Measurements from ENCODE around the gene TBC1D8B.

DNA sequence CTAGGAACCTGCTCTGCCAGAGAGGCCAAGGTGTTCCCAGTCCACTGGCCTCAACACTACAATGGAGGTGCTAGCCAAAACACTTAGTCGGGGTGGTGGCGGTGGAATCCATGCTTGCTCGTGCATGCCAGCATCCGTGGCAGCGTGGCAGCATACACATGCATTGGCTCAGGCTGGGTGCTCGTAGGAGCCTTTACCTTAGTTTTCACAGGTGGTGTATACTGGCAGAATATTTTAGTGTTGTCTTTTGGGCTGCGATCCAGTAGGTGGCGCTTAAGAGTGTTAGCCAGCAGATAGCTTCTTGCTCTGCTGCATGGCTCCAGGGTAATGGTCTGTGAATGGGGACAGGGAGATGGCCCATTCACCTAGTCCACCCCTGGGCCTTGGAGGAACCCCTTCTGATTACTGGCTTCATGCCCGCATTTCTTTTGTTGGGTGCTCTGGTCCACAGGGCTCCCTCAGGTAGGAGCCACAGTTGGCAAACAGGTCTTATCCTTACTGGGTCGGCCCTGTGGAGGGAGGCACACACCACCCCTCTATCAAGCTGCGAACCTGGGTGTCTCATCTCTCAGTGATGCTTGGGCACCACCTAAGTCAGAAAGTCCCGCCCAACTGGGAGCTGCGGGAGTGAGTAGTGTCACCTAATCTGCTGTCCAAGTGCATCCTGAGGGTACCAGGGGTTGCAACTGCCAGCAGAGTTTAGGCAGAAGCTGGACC is 60.7 kb downstream of the TBC1D8B start:
- TF ChIP-seq ZNF184 (CRISPR knock-in tag; IDR thresholded peaks at IDR 0.05), result no peak
- TF ChIP-seq KLF13 (tag; IDR thresholded peaks at IDR 0.05; ENCODE audit: borderline replicate concordance, low read depth), result no peak
- TF ChIP-seq ETV6 (IDR thresholded peaks at IDR 0.05; ENCODE audit: borderline replicate concordance in 1 of 2, low read depth in 2 of 2, low read length in 1 of 2), result no peak
- no peak for TF ChIP-seq ETV6 (CRISPR knock-in tag; IDR thresholded peaks at IDR 0.05; ENCODE audit: borderline replicate concordance)
- TF ChIP-seq, protein P1, sequence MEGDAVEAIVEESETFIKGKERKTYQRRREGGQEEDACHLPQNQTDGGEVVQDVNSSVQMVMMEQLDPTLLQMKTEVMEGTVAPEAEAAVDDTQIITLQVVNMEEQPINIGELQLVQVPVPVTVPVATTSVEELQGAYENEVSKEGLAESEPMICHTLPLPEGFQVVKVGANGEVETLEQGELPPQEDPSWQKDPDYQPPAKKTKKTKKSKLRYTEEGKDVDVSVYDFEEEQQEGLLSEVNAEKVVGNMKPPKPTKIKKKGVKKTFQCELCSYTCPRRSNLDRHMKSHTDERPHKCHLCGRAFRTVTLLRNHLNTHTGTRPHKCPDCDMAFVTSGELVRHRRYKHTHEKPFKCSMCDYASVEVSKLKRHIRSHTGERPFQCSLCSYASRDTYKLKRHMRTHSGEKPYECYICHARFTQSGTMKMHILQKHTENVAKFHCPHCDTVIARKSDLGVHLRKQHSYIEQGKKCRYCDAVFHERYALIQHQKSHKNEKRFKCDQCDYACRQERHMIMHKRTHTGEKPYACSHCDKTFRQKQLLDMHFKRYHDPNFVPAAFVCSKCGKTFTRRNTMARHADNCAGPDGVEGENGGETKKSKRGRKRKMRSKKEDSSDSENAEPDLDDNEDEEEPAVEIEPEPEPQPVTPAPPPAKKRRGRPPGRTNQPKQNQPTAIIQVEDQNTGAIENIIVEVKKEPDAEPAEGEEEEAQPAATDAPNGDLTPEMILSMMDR (IDR thresholded peaks at IDR 0.05 in 2 of 3, conservative IDR thresholded peaks at IDR 0.05 in 1 of 3; ENCODE audit: insufficient read depth in 2 of 3, low read depth in 1 of 3, low read length in 3 of 3), result peak; percentile 45 to 68 (median 53)
- no peak for TF ChIP-seq ADNP (tag; IDR thresholded peaks at IDR 0.05)
